ENCODE measurements around the gene OVAAL. TPM values are rescaled to one million over a fixed set of nuclear protein-coding genes. Genes with fewer than 3 reads are reported as not detected.

Gene OVAAL
- total RNA-seq, 1 experiment from 2014 or later, result 3.6 TPM

DNA sequence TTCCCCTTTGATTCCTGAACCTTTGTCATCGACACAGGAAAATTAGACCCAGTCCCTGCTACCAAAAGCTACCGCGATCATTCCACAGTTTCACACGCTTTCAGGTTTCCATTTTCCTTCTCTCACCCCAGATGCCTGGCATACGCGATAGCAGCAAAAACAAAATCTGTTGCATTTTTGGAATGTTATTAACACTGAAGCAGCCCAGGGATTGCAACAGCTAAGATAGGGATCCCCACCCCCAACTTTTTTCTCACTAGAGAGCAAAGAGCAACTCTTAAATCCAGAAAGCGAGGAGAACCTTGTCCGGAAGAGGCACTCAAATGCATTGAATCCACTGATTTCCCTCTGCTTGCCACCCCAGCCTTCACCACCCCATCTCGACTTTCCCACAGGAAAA, 8.9 kb downstream of the OVAAL start:
- H3K27me3 ChIP-seq (ENCODE audit: low read length), result no peaks in the 10 kb centered on the region; the same call in 1 of the 2 replicates
- no peaks in the 10 kb centered on the region for H3K79me2 ChIP-seq (ENCODE audit: low read length)
- H3K4me3 ChIP-seq (ENCODE audit: low read length), result no peak overlapping the region
- H4K20me1 ChIP-seq (ENCODE audit: insufficient read depth, low read depth, low read length), result no peaks in the 10 kb centered on the region
- no peaks in the 10 kb centered on the region for H3K9me3 ChIP-seq (ENCODE audit: low read length)
- no peak overlapping the region for H3K4me2 ChIP-seq (ENCODE audit: low read depth, low read length, poor library complexity, severe bottlenecking)
- H3K36me3 ChIP-seq (ENCODE audit: insufficient read depth, low read length), result no peaks in the 10 kb centered on the region
- H3K27ac ChIP-seq (ENCODE audit: low read length), result no peak overlapping the region
- H3K4me1 ChIP-seq (ENCODE audit: low read length), result no peaks in the 10 kb centered on the region
- no peaks in the 10 kb centered on the region for H3K9me2 ChIP-seq (replicated peaks; ENCODE audit: insufficient read depth, low read length)
- DNase-seq, result no peak
- no peak overlapping the region for H2AFZ ChIP-seq (ENCODE audit: low read length)
- H3K9ac ChIP-seq (ENCODE audit: low read length), result no peak overlapping the region

DNA sequence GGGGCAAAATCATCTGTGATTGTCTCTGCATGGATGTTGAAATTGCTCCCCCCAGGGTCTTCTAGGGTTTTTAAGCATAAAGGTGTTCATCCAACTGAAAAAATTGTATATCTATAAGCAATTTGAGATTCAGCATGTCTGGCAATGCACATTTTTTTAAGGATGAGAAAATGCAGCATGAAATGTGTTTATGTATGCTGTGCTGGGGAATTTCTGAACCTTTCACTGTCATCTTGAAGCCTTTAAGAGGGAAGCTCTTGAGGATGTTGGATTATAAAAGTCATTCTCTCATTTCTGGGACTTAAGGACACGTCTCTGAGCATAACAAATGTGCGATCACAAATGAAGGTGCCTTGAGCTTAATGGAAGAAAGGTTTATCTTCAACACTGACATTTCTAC, 9.4 kb downstream of the OVAAL start:
- no peaks in the 10 kb centered on the region for H3K4me1 ChIP-seq (ENCODE audit: low read length)
- DNase-seq, result no peak
- H4K20me1 ChIP-seq (ENCODE audit: insufficient read depth, low read depth, low read length), result no peaks in the 10 kb centered on the region
- H3K36me3 ChIP-seq (ENCODE audit: insufficient read depth, low read length), result no peaks in the 10 kb centered on the region
- H3K27ac ChIP-seq (ENCODE audit: low read length), result no peak overlapping the region
- H3K79me2 ChIP-seq (ENCODE audit: low read length), result no peaks in the 10 kb centered on the region
- H3K9me2 ChIP-seq (replicated peaks; ENCODE audit: insufficient read depth, low read length), result no peaks in the 10 kb centered on the region
- no peaks in the 10 kb centered on the region; the same call in 1 of the 2 replicates for H3K27me3 ChIP-seq (ENCODE audit: low read length)
- no peak overlapping the region for H3K4me3 ChIP-seq (ENCODE audit: low read length)
- no peak overlapping the region for H3K9ac ChIP-seq (ENCODE audit: low read length)
- H2AFZ ChIP-seq (ENCODE audit: low read length), result no peak overlapping the region
- H3K4me2 ChIP-seq (ENCODE audit: low read depth, low read length, poor library complexity, severe bottlenecking), result no peak overlapping the region
- no peaks in the 10 kb centered on the region for H3K9me3 ChIP-seq (ENCODE audit: low read length)

DNA sequence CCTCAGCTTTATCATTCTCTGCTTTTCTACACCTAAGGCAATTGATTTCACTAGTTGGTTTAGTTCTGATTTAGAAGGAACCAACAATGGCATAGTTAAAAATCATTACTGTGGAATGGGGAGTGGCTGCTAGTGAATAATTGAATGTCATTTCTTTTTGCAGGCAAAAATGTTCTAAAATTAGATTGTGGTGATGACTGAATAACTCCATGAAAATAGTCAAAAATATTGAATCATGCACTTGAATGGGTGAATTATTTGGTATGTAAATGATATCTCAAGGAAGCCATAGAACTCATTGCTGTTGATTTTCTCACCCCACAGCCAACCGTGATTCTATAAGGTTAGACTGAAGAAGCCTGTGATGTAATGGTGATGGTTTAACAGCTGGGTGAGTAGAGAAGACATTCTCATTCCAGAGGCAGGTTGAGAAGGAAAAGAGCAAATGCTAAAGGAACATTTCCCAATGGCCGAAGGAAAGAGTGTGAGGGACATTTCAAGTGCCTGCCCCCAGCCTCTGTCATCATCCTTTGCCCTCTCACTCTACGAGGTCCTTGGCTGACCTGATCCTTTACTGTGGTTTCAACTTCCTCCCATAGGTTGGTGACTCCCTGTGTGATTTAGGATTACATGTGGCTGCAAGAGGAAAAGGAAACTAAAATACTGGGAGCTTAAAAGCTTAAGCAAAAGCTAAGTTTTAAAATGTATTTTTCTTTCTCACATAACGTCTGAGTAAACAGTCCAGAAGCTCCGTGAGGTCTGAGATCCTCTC, 12.5 kb downstream of the OVAAL start:
- no peak overlapping the region for H3K4me3 ChIP-seq (ENCODE audit: low read length)
- no peaks in the 10 kb centered on the region for H3K4me1 ChIP-seq (ENCODE audit: low read length)
- no peaks in the 10 kb centered on the region for H3K9me3 ChIP-seq (ENCODE audit: low read length)
- no peaks in the 10 kb centered on the region for H3K36me3 ChIP-seq (ENCODE audit: insufficient read depth, low read length)
- no peak overlapping the region for H3K4me2 ChIP-seq (ENCODE audit: low read depth, low read length, poor library complexity, severe bottlenecking)
- no peak overlapping the region for H3K9ac ChIP-seq (ENCODE audit: low read length)
- no peaks in the 10 kb centered on the region for H3K79me2 ChIP-seq (ENCODE audit: low read length)
- no peaks in the 10 kb centered on the region for H3K9me2 ChIP-seq (replicated peaks; ENCODE audit: insufficient read depth, low read length)
- DNase-seq, result no peak
- H2AFZ ChIP-seq (ENCODE audit: low read length), result no peak overlapping the region
- H3K27ac ChIP-seq (ENCODE audit: low read length), result no peak overlapping the region
- H3K27me3 ChIP-seq (ENCODE audit: low read length), result no peaks in the 10 kb centered on the region
- no peaks in the 10 kb centered on the region for H4K20me1 ChIP-seq (ENCODE audit: insufficient read depth, low read depth, low read length)

DNA sequence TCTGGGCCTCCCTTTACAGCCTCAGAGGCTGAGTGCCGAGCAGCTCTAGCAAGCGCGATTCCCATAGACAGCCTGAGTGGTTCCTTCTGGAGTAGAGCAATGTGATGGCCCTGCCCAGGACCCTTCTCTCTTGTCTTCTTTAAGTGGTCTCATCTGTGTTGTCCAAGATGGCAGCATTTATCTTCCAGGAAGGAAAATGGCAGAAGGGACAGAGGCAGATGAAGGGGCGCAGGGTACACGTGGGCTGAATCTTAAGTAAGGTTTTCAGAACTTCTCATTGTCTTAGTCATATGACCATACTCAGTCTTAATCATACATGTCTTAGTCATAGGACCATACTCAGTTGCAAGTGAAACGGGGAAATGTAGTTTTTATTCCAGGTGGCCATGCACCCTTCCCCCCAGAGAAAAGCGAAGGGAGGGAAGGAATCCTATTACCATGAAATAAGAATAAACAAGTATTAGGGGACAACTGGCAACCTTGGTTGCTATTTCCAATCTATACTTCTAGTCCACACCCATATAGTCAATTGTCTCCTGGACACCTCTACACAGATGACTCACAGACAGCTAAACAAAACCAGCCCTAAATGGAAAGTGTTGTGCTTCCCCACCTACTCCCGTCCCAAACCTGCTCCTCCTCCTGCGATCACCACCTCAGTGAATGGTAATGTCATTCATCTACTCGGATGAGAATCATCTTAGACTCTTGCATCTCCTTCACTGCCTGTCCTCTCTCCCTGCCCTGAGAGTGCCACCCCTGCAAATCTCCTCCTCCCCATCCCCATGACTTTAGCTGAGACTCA, 13.3 kb downstream of the OVAAL start:
- no peak overlapping the region for H3K4me2 ChIP-seq (ENCODE audit: low read depth, low read length, poor library complexity, severe bottlenecking)

DNA sequence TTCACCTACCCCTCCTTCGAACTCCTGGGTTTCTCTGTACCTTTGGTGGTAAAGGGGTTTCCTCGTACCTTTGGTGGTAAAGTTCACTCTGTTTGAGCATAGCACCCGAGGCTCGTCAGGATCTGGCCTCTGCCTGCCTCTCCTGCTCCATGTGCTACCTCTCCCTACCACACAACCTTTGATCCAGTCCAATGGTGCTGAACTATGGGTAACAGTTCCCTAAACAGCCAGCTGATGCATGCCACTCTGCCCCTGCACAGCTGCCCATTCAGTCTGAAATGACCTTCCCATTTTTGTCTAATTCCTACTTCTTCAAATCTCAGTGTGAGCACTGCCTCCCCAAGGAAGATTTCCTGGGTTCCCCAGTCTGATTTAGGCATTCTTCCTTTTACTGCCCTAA, 14.0 kb downstream of the OVAAL start:
- H4K20me1 ChIP-seq (ENCODE audit: insufficient read depth, low read depth, low read length), result no peaks in the 10 kb centered on the region
- no peaks in the 10 kb centered on the region for H3K36me3 ChIP-seq (ENCODE audit: insufficient read depth, low read length)
- no peak overlapping the region for H3K4me2 ChIP-seq (ENCODE audit: low read depth, low read length, poor library complexity, severe bottlenecking)
- H3K27me3 ChIP-seq (ENCODE audit: low read length), result no peaks in the 10 kb centered on the region
- H3K9me2 ChIP-seq (replicated peaks; ENCODE audit: insufficient read depth, low read length), result no peaks in the 10 kb centered on the region
- H3K4me3 ChIP-seq (ENCODE audit: low read length), result no peak overlapping the region
- DNase-seq, result no peak
- H3K79me2 ChIP-seq (ENCODE audit: low read length), result no peaks in the 10 kb centered on the region
- H3K9me3 ChIP-seq (ENCODE audit: low read length), result no peaks in the 10 kb centered on the region
- no peak overlapping the region for H2AFZ ChIP-seq (ENCODE audit: low read length)
- no peak overlapping the region for H3K27ac ChIP-seq (ENCODE audit: low read length)
- no peak overlapping the region for H3K9ac ChIP-seq (ENCODE audit: low read length)
- H3K4me1 ChIP-seq (ENCODE audit: low read length), result no peaks in the 10 kb centered on the region

More for the DNA sequence above, 13.3 kb downstream of the OVAAL start:
- H3K4me1 ChIP-seq (ENCODE audit: low read length), result no peaks in the 10 kb centered on the region
- H3K4me3 ChIP-seq (ENCODE audit: low read length), result no peak overlapping the region
- no peaks in the 10 kb centered on the region for H3K27me3 ChIP-seq (ENCODE audit: low read length)
- no peak overlapping the region for H3K9ac ChIP-seq (ENCODE audit: low read length)
- H2AFZ ChIP-seq (ENCODE audit: low read length), result no peak overlapping the region
- no peaks in the 10 kb centered on the region for H3K9me2 ChIP-seq (replicated peaks; ENCODE audit: insufficient read depth, low read length)
- no peaks in the 10 kb centered on the region for H4K20me1 ChIP-seq (ENCODE audit: insufficient read depth, low read depth, low read length)
- no peaks in the 10 kb centered on the region for H3K9me3 ChIP-seq (ENCODE audit: low read length)
- DNase-seq, result no peak
- H3K36me3 ChIP-seq (ENCODE audit: insufficient read depth, low read length), result no peaks in the 10 kb centered on the region
- no peaks in the 10 kb centered on the region for H3K79me2 ChIP-seq (ENCODE audit: low read length)
- H3K27ac ChIP-seq (ENCODE audit: low read length), result no peak overlapping the region

DNA sequence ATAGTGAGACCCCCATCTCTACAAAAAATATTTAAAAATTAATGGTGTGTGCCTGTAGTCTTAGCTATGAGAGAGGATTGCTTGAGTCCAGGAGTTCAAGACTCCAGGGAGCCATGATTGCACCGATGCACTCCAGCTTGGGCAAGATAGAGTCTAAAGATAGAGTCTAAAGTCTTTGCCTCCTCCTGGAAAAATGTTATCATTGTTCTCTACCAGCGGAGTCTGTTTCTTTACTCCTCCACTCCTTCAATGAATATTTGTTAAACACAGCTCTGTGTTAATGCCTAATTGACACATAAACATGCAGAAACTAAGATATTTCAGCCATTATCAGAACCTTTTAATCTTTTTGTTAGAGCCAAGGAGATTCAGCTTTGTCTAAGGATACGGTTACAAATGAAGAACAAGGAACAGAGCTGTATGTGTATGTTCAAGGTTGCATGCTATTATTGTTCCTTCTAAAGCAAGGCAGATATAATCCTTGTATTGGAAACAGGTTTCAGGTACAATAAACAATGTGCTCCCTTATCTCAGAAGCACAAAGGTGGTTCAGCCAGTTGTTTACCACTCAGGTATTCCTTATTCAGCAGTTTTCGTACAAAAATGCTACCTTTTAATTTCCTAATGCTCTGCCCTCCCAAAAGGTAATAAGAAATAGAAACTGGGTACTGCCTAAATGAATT, 15.4 kb downstream of the OVAAL start:
- Histone ChIP-seq H3K4me3 (ENCODE audit: low read length) (no peak overlapping the region), H3K27ac (ENCODE audit: low read length) (no peak overlapping the region), H3K4me1 (ENCODE audit: low read length) (no peaks in the 10 kb centered on the region), H2AFZ (ENCODE audit: low read length) (no peak overlapping the region), H3K27me3 (ENCODE audit: low read length) (no peaks in the 10 kb centered on the region), H3K4me2 (ENCODE audit: low read depth, low read length, poor library complexity, severe bottlenecking) (no peak overlapping the region), H3K36me3 (ENCODE audit: insufficient read depth, low read length) (no peaks in the 10 kb centered on the region), H3K79me2 (ENCODE audit: low read length) (no peaks in the 10 kb centered on the region), H4K20me1 (ENCODE audit: insufficient read depth, low read depth, low read length) (no peaks in the 10 kb centered on the region), H3K9me2 (replicated peaks; ENCODE audit: insufficient read depth, low read length) (no peaks in the 10 kb centered on the region), H3K9ac (ENCODE audit: low read length) (no peak overlapping the region), H3K9me3 (ENCODE audit: low read length) (no peaks in the 10 kb centered on the region)
- no peak for DNase-seq

DNA sequence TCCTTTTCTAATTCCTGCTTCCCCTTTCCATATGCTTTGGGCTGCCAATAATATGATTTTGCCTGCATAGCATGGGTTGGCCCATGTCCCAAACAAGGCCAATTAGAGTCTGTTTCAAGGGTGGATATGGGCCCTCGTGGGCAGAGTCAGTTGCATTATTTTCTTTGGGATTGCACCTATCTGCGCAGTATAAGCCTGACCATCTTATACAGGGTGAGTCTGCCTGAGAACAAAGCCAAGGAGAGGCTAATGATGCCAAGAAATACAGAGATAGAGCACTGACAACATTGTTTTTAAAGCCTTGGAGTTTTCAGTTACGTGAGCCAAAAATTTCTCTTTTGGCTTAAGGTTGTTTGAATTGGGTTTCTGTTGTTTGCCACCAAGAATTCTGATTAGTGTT, 18.6 kb downstream of the OVAAL start:
- no peaks in the 10 kb centered on the region for H3K36me3 ChIP-seq (ENCODE audit: insufficient read depth, low read length)
- no peaks in the 10 kb centered on the region for H3K79me2 ChIP-seq (ENCODE audit: low read length)
- H3K27ac ChIP-seq (ENCODE audit: low read length), result no peak overlapping the region
- no peak overlapping the region for H3K4me3 ChIP-seq (ENCODE audit: low read length)
- DNase-seq, result no peak
- no peaks in the 10 kb centered on the region for H3K9me2 ChIP-seq (replicated peaks; ENCODE audit: insufficient read depth, low read length)
- no peaks in the 10 kb centered on the region for H3K4me1 ChIP-seq (ENCODE audit: low read length)
- H4K20me1 ChIP-seq (ENCODE audit: insufficient read depth, low read depth, low read length), result no peaks in the 10 kb centered on the region
- H3K27me3 ChIP-seq (ENCODE audit: low read length), result no peaks in the 10 kb centered on the region
- no peak overlapping the region for H2AFZ ChIP-seq (ENCODE audit: low read length)
- H3K9ac ChIP-seq (ENCODE audit: low read length), result no peak overlapping the region
- H3K4me2 ChIP-seq (ENCODE audit: low read depth, low read length, poor library complexity, severe bottlenecking), result no peak overlapping the region
- no peaks in the 10 kb centered on the region for H3K9me3 ChIP-seq (ENCODE audit: low read length)

DNA sequence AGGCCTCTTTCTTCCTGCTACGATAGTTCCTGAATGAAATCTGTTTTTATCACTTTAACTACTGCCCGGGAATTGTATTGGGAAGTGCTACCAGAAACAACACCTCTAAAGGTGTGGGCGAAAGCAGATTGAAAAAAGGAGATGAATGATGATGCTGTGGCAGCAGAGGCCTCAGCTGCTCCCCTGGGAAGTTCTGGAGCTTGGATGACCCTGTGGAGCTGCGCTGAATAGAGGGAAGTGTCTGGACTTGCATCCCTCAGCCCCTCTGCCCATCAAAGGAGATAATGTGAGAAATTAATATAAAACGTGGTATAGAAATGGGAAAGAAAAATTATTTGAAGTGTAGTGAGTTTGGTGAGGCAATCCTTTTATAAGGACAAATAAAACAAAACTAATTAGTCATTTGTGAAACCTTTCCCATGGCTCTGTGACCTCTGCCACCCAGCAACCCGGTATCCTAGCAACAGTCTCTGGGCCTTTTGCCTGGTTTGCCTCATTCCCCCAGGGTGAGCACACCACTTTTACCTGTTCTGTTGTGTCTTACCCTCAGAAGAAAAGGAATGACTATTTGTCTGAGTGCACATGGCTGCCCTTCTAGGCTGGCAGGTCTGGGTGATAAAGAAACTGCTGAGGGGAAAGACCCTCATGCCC, 21.3 kb downstream of the OVAAL start:
- H3K27me3 ChIP-seq (ENCODE audit: low read length), result no peaks in the 10 kb centered on the region
- no peak for DNase-seq
- no peak overlapping the region for H2AFZ ChIP-seq (ENCODE audit: low read length)
- H3K79me2 ChIP-seq (ENCODE audit: low read length), result no peaks in the 10 kb centered on the region
- no peaks in the 10 kb centered on the region for H3K9me2 ChIP-seq (replicated peaks; ENCODE audit: insufficient read depth, low read length)
- H4K20me1 ChIP-seq (ENCODE audit: insufficient read depth, low read depth, low read length), result no peaks in the 10 kb centered on the region
- no peaks in the 10 kb centered on the region for H3K9me3 ChIP-seq (ENCODE audit: low read length)
- no peaks in the 10 kb centered on the region for H3K4me1 ChIP-seq (ENCODE audit: low read length)
- H3K4me3 ChIP-seq (ENCODE audit: low read length), result no peak overlapping the region
- H3K36me3 ChIP-seq (ENCODE audit: insufficient read depth, low read length), result no peaks in the 10 kb centered on the region
- H3K9ac ChIP-seq (ENCODE audit: low read length), result no peak overlapping the region
- no peak overlapping the region for H3K4me2 ChIP-seq (ENCODE audit: low read depth, low read length, poor library complexity, severe bottlenecking)
- H3K27ac ChIP-seq (ENCODE audit: low read length), result no peak overlapping the region

Data from Karpas-422 (cell line).